Activated CD8-positive, alpha-beta memory T cell treated with anti-CD3 and anti-CD28 coated beads, Interleukin-2, amount 50 U/mL, for 1 hour (primary cell): ENCODE results near the gene MAP7D1.
"Not testable (repeated sequence)": the region's sequence is repeated elsewhere in the genome, so short reads cannot be mapped to it uniquely, and the experiment has no call there.

Source experiments
- DNase-seq: peaks from one replicate; pipeline ENCODE4 v3.0.0-alpha.2; 2020; ENCODE audit errors: extremely low read depth

Gene MAP7D1

GRCh38 chr1:36151845-36152203, 4.1 kb upstream of the MAP7D1 start:
- no peak for DNase-seq

GRCh38 chr1:36153476-36153875, 2.5 kb upstream of the MAP7D1 start:
- no peak for DNase-seq

- no peak for DNase-seq
Observed at GRCh38 chr1:36154335-36154734, 1.6 kb upstream of the MAP7D1 start.

GRCh38 chr1:36154765-36155407, 1.1 kb upstream of the MAP7D1 start:
- no peak for DNase-seq

- DNase-seq: no peak
Observed at GRCh38 chr1:36156329-36157114, 562 bp downstream of the MAP7D1 start.

- no peak for DNase-seq
Observed at GRCh38 chr1:36157115-36157903, 1.3 kb downstream of the MAP7D1 start.

- no peak for DNase-seq
Observed at GRCh38 chr1:36157973-36158826, 2.2 kb downstream of the MAP7D1 start.

- not testable (repeated sequence) for DNase-seq
Observed at GRCh38 chr1:36158827-36159252, 2.9 kb downstream of the MAP7D1 start.

- DNase-seq: no peak
Observed at GRCh38 chr1:36159614-36160387, 3.8 kb downstream of the MAP7D1 start.

GRCh38 chr1:36160388-36160948, 4.5 kb downstream of the MAP7D1 start:
- no peak for DNase-seq

GRCh38 chr1:36160949-36161485, 5.1 kb downstream of the MAP7D1 start:
- DNase-seq: no peak

- DNase-seq: no peak
Observed at GRCh38 chr1:36161641-36162531, 5.9 kb downstream of the MAP7D1 start.

GRCh38 chr1:36162680-36163239, 6.8 kb downstream of the MAP7D1 start:
- no peak for DNase-seq

GRCh38 chr1:36163426-36163825, 7.5 kb downstream of the MAP7D1 start:
- DNase-seq: no peak

GRCh38 chr1:36164361-36164760, 8.4 kb downstream of the MAP7D1 start:
- DNase-seq: no peak

- no peak for DNase-seq
Observed at GRCh38 chr1:36165145-36165544, 9.2 kb downstream of the MAP7D1 start.

GRCh38 chr1:36166136-36166535, 10.2 kb downstream of the MAP7D1 start:
- no peak for DNase-seq

GRCh38 chr1:36166938-36167905, 11.3 kb downstream of the MAP7D1 start:
- DNase-seq: no peak
